Pancreas (tissue), 10 donors: Measurements from ENCODE around the gene TSPAN9. TPM values are rescaled to one million over a fixed set of nuclear protein-coding genes. Genes with fewer than 3 reads are reported as not detected.

ENCODE experiments used
- ATAC-seq, 4 donors: fragments of 200-7000 bp; cut with Tn5 transposase; one replicate each; pipeline versions ENCODE4 v1.8.0 to v1.9.1; 2020; ENCODE audit warnings: mild to moderate bottlenecking in 4 of 4, moderate library complexity in 4 of 4
- DNase-seq, 6 donors: peaks; one replicate each; pipeline ENCODE4 v3.0.0-alpha.2; 2020
- FAIRE-seq: peaks from 2 replicates; lab custom pipeline; 2012; peaks lifted over from hg19 to GRCh38; lab: Jason Lieb, UNC
- H3K27ac ChIP-seq, 4 donors: fragments of 200-600 bp; sonication (generic); 1 replicate in 3 of 4; 2 replicates in 1 of 4; pipeline versions ENCODE4 v1.5.0 to v1.8.0; 2020
- H3K27me3 ChIP-seq, 4 donors: fragments of 200-600 bp; one replicate each; pipeline ENCODE4 v1.8.0; 2021
- H3K36me3 ChIP-seq, 3 donors: fragments of 200-600 bp; sonication (generic) in 1 of 3; one replicate each; pipeline versions ENCODE4 v1.5.0 to v1.8.0; 2020 to 2021
- H3K4me1 ChIP-seq, 3 donors: fragments of 200-600 bp; one replicate each; pipeline ENCODE4 v1.8.0; 2021
- H3K4me3 ChIP-seq, 4 donors: fragments of 200-600 bp; sonication (generic) in 2 of 4; one replicate each; pipeline versions ENCODE4 v1.5.0 to v1.8.0; 2020 to 2021
- H3K9me3 ChIP-seq, 4 donors: fragments of 200-600 bp; one replicate each; pipeline ENCODE4 v1.8.0; 2021
- WGBS, 2 donors: extraction: QIAGEN DNeasy Blood & Tissue Kit; methylation state at CpG; one replicate each; pipeline ENCODE4 v1.1.7; 2013; 5-methylcytosine and 5-hydroxymethylcytosine counted together
- intact Hi-C, 3 donors: fragments of 100-400 bp; cut with DNase I; formaldehyde crosslinking; loops; one replicate each; pipeline versions ENCODE4 v1.11.1 to v1.14.2; 2022
- polyA plus RNA-seq, 2 donors: library from polyadenylated mRNA; stranded (reverse); fragments of 200-250 nt; gene quantifications; one replicate each; pipeline ENCODE4 v1.2.3, GENCODE V29; 2013
- total RNA-seq, 6 donors: library from RNA; stranded (reverse); fragmentation: NEBNext Ultra II Directional in 4 of 6; extraction: Animal tissue kit (Norgen Biotek cat#: 25700) in 4 of 6; gene quantifications; one replicate each; pipeline versions ENCODE4 v1.2.1 to v1.2.4, GENCODE V29; 2021 to 2023
- TF ChIP-seq, protein P1 (sequence below), 4 donors: fragments of 200-600 bp; sonication (generic) in 3 of 4; IDR thresholded peaks; one replicate each; pipeline versions ENCODE4 v1.5.0 to v1.8.0; 2021; ENCODE audit warnings: antibody characterized with exemption in 4 of 4
- donor health status: healthy with polysubstance abuse.
- donor health status: DM: no; HTN: no; CAD: no; lungs with moderate emphysema.
- donor health status: DM: no; HTN: no; CAD: no.
- donor health status: control.
- donor health status: control.
- donor health status: Bipolar disorder and iron deficiency.
- donor health status: DM: yes; HTN: yes; CAD: no.
- donor health status: DM: no; HTN: no; CAD: no.
- donor health status: DM: no; HTN: no; CAD: no.
- donor health status: DM: yes; HTN: yes; CAD: no.

The TSPAN9 gene
- total and polyA plus RNA-seq, 8 donors, result 7.8 to 19.5 (median 13.0) TPM

GRCh38 chr12:3132636-3133404 is 55.6 kb downstream of the TSPAN9 start:
- ATAC-seq, result no peak
- intact Hi-C loops, result loop anchor here in 1 of 3 donors (10.0 kb wide), 1 partner anchor 142 kb away; no protein-coding TSS in a partner anchor
- no peak for DNase-seq
- Histone ChIP-seq H3K36me3 (no peaks in the 10 kb centered on the region), H3K4me1 (no peaks in the 10 kb centered on the region), H3K27me3 (no peaks in the 10 kb centered on the region), H3K27ac (no peak overlapping the region), H3K9me3 (no peaks in the 10 kb centered on the region), H3K4me3 (no peak overlapping the region)
- TF ChIP-seq, protein P1, sequence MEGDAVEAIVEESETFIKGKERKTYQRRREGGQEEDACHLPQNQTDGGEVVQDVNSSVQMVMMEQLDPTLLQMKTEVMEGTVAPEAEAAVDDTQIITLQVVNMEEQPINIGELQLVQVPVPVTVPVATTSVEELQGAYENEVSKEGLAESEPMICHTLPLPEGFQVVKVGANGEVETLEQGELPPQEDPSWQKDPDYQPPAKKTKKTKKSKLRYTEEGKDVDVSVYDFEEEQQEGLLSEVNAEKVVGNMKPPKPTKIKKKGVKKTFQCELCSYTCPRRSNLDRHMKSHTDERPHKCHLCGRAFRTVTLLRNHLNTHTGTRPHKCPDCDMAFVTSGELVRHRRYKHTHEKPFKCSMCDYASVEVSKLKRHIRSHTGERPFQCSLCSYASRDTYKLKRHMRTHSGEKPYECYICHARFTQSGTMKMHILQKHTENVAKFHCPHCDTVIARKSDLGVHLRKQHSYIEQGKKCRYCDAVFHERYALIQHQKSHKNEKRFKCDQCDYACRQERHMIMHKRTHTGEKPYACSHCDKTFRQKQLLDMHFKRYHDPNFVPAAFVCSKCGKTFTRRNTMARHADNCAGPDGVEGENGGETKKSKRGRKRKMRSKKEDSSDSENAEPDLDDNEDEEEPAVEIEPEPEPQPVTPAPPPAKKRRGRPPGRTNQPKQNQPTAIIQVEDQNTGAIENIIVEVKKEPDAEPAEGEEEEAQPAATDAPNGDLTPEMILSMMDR (IDR thresholded peaks at IDR 0.05), result no peak
- 66 to 67% methylated on average over 21 of the region's 21 CpGs for WGBS, 2 donors
- no peak for FAIRE-seq

DNA sequence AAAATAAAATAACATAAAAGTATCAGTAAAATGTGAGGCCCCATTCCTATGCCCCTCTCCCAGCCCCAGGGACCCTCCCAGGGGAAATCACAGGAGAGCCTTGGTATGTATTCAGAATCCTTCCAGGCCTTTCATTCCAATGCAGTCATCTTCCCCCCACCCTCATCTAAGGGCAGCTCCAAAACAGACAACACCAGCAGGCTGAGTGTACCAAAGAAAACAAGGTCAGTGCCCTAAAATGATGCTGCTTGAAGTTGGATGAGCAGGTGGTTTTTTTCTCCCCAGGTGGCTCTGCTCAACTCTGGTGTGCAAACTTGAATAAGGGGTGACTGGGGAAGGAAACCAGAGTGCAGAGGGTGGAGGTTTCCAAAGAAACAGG is 56.2 kb downstream of the TSPAN9 start:
- no peak overlapping the region for H3K4me3 ChIP-seq
- H3K36me3 ChIP-seq, result no peaks in the 10 kb centered on the region
- TF ChIP-seq, protein P1 (IDR thresholded peaks at IDR 0.05), result no peak
- intact Hi-C loops, result loop anchor here in 1 of 3 donors (10.0 kb wide), 1 partner anchor 141 kb away; no protein-coding TSS in a partner anchor
- no peaks in the 10 kb centered on the region for H3K27me3 ChIP-seq
- ATAC-seq (no peak), FAIRE-seq (no peak), DNase-seq (no peak)
- no peaks in the 10 kb centered on the region for H3K9me3 ChIP-seq
- H3K27ac ChIP-seq, result no peak overlapping the region
- no peaks in the 10 kb centered on the region for H3K4me1 ChIP-seq

DNA sequence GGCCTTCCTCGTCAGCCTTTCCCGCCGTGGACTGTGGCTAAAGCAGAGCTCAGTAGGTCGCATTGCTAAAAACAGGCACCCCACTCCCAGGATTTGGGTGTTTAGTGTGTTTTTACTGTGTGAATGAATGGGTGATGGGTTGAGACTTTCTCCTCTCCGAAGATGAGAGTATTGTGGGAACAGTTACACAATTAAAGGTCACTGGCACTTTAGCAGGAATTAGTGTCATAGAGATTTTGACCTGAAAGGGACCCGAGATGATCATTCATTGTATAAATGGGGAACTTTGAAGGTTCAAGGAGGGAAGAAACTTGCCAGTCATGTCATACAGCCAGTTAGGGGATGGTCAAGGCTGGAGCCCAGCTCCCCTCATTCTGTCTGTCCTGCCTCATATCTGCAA is 56.9 kb downstream of the TSPAN9 start:
- no peak for FAIRE-seq
- intact Hi-C loops, result loop anchor here in 1 of 3 donors (10.0 kb wide), 1 partner anchor 141 kb away; no protein-coding TSS in a partner anchor

GRCh38 chr12:3134526-3135135 is 57.5 kb downstream of the TSPAN9 start:
- no peak overlapping the region for H3K4me3 ChIP-seq
- intact Hi-C loops, result loop anchor here in 2 of 3 donors (5.0 to 10.0 kb wide), 2 partner anchors 138 to 140 kb away; no protein-coding TSS in a partner anchor
- FAIRE-seq (no peak), DNase-seq (no peak), ATAC-seq (no peak)
- TF ChIP-seq, protein P1 (IDR thresholded peaks at IDR 0.05), result no peak
- H3K27ac ChIP-seq, result no peak overlapping the region
- H3K9me3 ChIP-seq, result no peaks in the 10 kb centered on the region
- no peaks in the 10 kb centered on the region for H3K4me1 ChIP-seq
- no peaks in the 10 kb centered on the region for H3K27me3 ChIP-seq
- WGBS, 2 donors, result 88 to 92% methylated on average over 13 of the region's 13 CpGs
- H3K36me3 ChIP-seq, result no peaks in the 10 kb centered on the region

More for the DNA sequence above, 56.9 kb downstream of the TSPAN9 start:
- H3K9me3 ChIP-seq, result no peaks in the 10 kb centered on the region
- no peak for ATAC-seq
- H3K36me3 ChIP-seq, result no peaks in the 10 kb centered on the region
- TF ChIP-seq, protein P1 (IDR thresholded peaks at IDR 0.05), result no peak
- DNase-seq, result no peak
- H3K4me1 ChIP-seq, result no peaks in the 10 kb centered on the region
- no peaks in the 10 kb centered on the region for H3K27me3 ChIP-seq
- 82 to 83% methylated on average over 6 of the region's 6 CpGs for WGBS, 2 donors
- no peak overlapping the region for H3K27ac ChIP-seq
- H3K4me3 ChIP-seq, result no peak overlapping the region
